NCI-H146 treated with DMSO at 0.1 percent for 48 hours (cell line): Measurements from ENCODE around the gene IQGAP1.
"Not testable (repeated sequence)": the region's sequence is repeated elsewhere in the genome, so short reads cannot be mapped to it uniquely, and the experiment has no call there.

ENCODE experiments used
- DNase-seq: peaks from one replicate; lab custom pipeline; 2025; ENCODE audit not compliant: unreplicated experiment; lab: John Stamatoyannopoulos, UW

IQGAP1 gene

GRCh38 chr15:90409587-90409986 is 21.5 kb downstream of the IQGAP1 start:
- not testable (repeated sequence) for DNase-seq

- DNase-seq, result not testable (repeated sequence)
These were observed 22.3 kb downstream of the IQGAP1 start for GRCh38 chr15:90410316-90410715.

- DNase-seq, result no peak
These were observed 23.1 kb downstream of the IQGAP1 start for GRCh38 chr15:90411176-90411575.

DNA sequence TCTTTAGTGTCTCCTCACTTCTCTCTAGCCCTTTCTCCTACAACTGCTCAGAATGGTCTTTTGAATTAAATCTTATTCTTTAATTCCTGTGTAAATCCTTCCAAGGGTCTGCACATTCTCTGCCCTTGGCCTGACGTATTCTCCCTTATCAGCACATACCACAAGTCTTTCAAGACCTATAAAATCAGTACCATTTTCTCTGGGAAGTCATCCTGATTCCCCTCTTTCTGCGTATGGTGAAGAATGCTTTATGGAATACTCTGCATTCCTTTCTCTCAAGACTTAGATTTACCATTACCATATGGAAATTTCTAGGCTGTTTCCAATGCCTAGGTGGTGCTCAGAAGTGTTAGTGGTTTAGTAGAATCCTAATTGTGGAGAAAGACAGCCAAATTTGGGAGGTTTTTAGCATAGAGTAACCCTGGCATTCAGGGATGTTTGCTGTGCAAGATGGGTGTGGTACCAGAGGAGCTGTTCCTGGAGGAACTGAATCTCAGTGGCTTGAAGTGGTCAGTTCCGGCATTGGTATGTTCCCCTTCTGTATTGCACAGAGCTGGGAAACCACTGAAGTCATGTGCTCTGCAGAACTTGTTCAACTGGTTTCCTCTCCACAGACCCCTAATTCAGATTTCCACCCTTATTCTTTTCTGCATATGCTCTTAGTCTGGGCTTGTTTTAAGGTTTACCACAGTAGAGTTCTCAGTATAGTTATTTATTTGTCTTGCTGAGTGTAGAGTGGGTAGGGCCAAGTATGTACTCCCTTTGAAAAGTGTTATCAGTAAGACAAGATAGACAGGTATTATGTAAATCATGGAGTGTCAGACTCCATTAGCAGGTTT is 24.5 kb downstream of the IQGAP1 start:
- no peak for DNase-seq

GRCh38 chr15:90413411-90414379 is 25.7 kb downstream of the IQGAP1 start:
- no peak for DNase-seq

GRCh38 chr15:90414408-90415028 is 26.5 kb downstream of the IQGAP1 start:
- no peak for DNase-seq

GRCh38 chr15:90416052-90416451 is 28.0 kb downstream of the IQGAP1 start:
- DNase-seq, result not testable (repeated sequence)

- DNase-seq, result no peak
These were observed 30.6 kb downstream of the IQGAP1 start for GRCh38 chr15:90418627-90419026.

GRCh38 chr15:90419206-90419605 is 31.2 kb downstream of the IQGAP1 start:
- no peak for DNase-seq

GRCh38 chr15:90419738-90420406 is 31.8 kb downstream of the IQGAP1 start:
- DNase-seq, result no peak

- no peak for DNase-seq
These were observed 32.4 kb downstream of the IQGAP1 start for GRCh38 chr15:90420451-90420850.

DNA sequence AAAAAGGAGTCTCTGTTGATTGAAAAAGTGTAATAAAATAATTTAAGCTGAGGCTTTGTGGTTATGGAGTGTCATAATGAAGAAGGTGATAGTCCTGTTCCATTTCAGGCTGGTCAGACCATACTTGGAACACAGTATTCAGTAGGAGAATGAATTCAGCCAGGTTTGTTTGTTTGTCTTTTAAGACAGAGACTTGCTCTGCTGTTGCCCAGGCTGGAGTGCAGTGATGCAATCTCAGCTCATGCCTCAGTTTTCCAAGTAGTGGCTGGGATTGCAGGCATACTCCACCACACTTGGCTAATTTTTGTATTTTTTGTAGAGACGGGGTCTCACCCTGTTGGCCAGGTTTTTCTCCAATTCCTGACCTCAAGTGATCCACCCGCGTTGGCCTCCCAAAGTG is 33.5 kb downstream of the IQGAP1 start:
- no peak for DNase-seq

- no peak for DNase-seq
These were observed 34.0 kb downstream of the IQGAP1 start for GRCh38 chr15:90422043-90422442.

DNA sequence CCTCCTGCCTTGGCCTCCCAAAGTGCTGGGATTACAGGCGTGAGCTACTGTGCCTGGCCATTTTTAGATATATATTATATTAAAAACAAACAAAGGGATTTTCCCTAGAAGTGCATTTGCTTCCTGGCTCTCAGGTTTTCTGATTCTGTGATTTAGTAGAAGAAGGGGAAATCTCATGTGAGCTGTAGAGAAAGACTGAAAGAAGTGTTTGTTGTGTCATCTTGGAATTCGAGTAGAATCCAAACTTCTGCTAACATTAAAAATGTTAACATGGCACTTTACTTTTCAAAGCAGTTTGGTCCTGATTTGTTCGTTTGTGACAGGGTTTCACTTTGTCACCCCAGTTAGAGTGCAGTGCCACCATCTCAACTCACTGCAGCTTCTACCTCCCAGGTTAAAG is 34.9 kb downstream of the IQGAP1 start:
- no peak for DNase-seq

GRCh38 chr15:90423801-90424319 is 35.8 kb downstream of the IQGAP1 start:
- DNase-seq, result no peak

GRCh38 chr15:90425726-90426346 is 37.8 kb downstream of the IQGAP1 start:
- DNase-seq, result no peak

- DNase-seq, result no peak
These were observed 39.1 kb downstream of the IQGAP1 start for GRCh38 chr15:90427185-90427584.

- no peak for DNase-seq
These were observed 44.2 kb downstream of the IQGAP1 start for GRCh38 chr15:90432253-90432652.

GRCh38 chr15:90435652-90436337 is 47.8 kb downstream of the IQGAP1 start:
- DNase-seq, result no peak

GRCh38 chr15:90436952-90437351 is 48.9 kb downstream of the IQGAP1 start:
- DNase-seq, result no peak
